GM19023 (cell line): ENCODE results near the gene ZBTB26.
"Not testable (repeated sequence)": the region's sequence is repeated elsewhere in the genome, so short reads cannot be mapped to it uniquely, and the experiment has no call there.

ENCODE experiments used
- ATAC-seq: cut with Tn5 transposase; IDR thresholded peaks from one replicate; pipeline ENCODE4 v1.9.1; 2021; ENCODE audit warnings: mild to moderate bottlenecking, moderate library complexity; ENCODE audit not compliant: unreplicated experiment

The ZBTB26 gene

DNA sequence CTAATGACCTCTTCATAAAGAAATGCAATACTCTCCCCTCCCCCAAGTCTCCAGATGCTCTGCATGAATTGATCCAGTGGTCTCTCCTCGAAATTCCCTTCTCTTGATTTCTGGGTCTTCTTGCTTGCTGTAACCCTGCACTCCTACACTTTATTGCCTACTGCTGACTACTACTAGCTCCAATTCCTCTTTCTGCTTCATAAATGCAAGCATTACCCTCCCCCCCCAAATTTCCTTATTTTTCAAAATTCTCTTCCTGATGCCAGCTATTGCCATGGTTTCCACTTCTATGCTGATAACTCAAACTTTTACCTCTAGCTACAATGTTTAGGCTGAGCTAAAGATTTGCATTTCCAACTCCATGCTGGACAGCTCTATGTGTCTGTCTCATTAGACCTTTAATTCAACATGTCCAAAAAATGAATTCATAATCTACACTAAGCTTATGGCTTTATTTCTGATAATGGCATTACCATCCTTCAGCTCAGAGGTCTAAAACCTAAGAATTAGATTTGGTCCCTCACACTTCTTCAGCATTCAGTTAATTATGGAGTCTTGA lies 1.4 kb downstream of the ZBTB26 start:
- ATAC-seq: no peak

DNA sequence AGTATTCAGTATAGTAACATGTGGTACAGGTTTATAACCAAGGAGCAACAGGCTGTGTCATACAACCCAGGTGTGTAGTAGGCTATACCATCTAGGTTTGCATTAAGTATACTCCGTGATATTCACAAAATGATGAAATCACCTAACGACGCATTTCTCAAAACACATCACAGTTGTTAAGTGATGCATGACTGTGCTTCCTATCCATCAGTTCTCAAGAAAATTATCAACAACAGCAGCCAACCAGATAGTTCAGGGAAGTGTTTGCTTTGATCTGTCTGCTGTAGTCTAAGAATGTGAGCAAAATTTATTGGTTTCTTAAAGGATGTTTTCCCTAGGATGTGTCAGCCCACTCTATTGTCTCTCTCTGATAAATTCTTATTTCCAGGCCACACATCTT lies 7.4 kb downstream of the ZBTB26 start:
- ATAC-seq: no peak

- ATAC-seq: no peak
Measured at GRCh38 chr9:122922713-122923112, 8.6 kb downstream of the ZBTB26 start.

- no peak for ATAC-seq
Measured at GRCh38 chr9:122918310-122918709, 13.0 kb downstream of the ZBTB26 start.

DNA sequence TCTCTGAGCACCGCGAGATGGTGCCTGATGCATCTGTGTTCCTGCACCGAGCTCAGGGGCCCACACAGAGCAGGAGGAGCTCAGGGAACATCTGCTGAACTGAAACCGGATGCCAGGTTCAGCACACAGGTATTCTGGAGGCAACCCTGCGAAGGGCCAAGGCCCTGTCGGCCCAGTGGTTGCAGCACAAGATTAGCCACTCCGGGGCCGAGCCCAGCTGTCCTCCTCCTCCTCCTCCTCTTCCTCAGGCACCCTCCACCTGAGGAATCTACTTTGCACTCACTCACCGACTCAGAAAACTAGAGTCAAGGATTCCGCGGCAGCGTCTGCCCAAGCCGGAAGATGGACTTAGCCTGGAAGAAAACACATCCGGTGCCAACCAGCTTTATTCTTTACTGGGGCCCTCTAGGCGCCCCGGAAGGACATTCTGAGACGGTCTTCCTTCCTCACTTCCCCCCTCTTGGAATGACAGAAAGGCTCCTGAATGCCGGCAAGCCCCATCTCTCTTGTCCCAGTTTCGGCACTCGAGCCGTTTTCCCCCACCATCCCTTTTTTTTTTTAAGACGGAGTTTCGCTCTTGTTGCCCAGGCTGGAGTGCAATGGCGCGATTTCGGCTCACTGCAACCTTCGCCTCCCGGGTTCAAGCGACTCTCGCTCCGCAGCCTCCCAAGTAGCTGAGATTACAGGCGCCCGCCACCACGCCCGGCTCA lies 18.2 kb downstream of the ZBTB26 start, which contains the start of gene ZBTB6:
ZBTB6 (minus strand) TSS at position 360 of the 710 bp plus-strand sequence. CDS start 1,251 bp downstream, outside the sequence.
- ATAC-seq: peak; percentile 99

DNA sequence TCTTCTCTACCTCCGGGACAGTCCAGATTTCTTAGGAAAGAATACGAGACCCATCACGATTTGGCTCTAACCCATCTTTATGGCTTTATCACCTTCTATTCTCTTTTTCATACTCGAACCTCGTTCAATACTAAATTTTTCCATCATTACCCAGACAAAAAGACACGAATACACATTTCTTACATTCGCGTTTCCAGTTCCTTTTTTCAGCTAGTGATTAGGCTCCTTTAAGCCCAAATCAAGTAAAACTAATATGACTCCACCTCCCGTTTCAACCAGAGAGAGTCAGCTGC lies 18.7 kb downstream of the ZBTB26 start:
- no peak for ATAC-seq

GRCh38 chr9:122906122-122906521 lies 25.2 kb downstream of the ZBTB26 start:
- not testable (repeated sequence) for ATAC-seq

- peak; percentile 91 for ATAC-seq
Measured at GRCh38 chr9:122904823-122905710, 26.2 kb downstream of the ZBTB26 start, which contains the start of gene RC3H2. RC3H2 (minus strand) TSS chr9:122905359; CDS start chr9:122897509, 7,850 bp downstream.

DNA sequence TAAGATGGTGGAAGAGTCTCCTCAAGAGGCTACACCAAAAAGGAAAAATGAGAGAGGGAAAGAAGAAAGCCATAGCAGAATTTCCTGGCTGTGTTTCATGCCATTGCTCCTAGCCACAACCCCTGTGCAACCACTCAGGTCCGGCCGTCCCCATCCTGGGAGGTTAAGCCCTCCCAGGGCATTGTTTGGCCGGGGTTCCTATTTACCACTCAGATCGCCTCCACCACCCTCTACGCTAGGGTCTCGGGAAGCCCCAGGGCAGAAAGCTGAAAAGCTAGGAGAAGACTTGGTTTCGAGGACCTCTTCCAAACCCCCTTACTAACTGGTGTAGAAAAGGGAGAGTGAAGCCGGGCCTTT lies 26.9 kb downstream of the ZBTB26 start:
- ATAC-seq: peak; percentile 21

- ATAC-seq: no peak
Measured at GRCh38 chr9:122900791-122901190, 30.5 kb downstream of the ZBTB26 start.

DNA sequence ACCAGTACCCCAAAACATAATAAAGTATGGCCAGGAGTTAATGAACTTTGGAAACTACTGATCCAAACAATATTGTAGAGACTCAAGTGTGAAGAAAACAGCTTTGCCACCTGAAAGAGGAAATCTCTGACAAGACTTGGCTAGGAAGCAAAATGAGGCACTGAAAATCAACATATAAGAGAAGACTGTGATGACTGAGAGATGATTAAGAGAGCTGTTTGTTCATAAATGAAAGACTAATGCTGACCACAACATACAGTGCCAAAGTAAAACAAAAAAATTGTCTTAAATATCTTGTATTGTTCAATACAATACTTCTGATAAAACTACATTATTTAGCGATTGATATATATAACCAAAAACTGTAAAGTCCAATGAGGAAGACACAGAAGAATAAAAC lies 33.3 kb downstream of the ZBTB26 start:
- ATAC-seq: no peak

- ATAC-seq: no peak
Measured at GRCh38 chr9:122888480-122888879, 42.8 kb downstream of the ZBTB26 start.

GRCh38 chr9:122883125-122883524 lies 48.2 kb downstream of the ZBTB26 start:
- ATAC-seq: no peak

DNA sequence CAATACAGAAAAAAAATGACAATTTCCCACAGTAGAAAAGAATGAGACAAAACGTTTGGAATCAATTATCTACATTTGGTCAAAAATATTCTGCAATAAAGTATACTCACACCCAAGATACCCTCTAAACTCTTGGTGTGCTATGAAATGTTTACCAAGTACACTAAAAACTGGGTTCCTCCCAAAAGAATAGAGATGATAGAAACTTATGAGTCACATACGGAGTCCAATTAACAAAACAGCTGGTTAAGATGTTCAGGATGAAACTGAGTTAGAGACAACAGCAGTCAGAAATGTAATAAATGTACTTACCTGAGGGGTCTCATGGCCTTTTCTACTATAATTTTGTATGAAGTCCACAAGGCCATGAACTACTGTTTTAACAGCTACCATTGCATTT lies 51.9 kb downstream of the ZBTB26 start:
- ATAC-seq: no peak

DNA sequence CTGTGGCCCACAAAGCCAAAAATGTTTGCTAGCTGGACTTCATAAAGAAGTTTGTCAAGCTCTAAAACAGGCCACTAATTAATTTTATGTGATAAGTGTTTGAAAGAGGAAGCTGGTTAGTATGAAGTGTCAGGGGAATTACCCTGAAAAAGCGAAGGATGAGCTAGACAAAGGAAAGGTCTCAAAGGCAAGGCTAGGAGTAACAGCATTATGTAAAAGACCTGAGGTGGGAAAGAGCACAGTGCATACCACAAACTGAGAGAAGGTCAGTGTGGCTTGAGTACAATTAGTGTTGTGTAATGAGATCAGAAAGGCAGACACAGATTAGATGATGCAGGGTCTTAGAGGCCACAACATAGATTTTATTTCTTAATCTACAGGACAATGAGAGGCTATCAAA lies 55.8 kb downstream of the ZBTB26 start:
- ATAC-seq: no peak

DNA sequence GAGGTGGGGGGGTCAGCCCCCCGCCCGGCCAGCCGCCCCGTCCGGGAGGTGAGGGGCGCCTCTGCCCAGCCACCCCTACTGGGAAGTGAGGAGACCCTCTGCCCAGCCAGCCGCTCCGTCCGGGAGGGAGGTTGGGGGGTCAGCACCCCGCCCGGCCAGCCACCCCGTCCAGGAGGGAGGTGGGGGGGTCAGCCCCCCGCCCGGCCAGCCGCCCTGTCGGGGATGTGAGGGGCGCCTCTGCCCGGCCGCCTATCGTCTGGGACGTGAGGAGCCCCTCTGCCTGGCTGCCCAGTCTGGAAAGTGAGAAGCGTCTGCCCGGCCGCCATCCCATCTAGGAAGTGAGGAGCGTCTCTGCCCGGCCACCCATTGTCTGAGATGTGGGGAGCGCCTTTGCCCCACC lies 64.0 kb downstream of the ZBTB26 start:
- not testable (repeated sequence) for ATAC-seq

GRCh38 chr9:122866079-122866478 lies 65.2 kb downstream of the ZBTB26 start:
- no peak for ATAC-seq
